ENCODE results near the gene BLOC1S6.

DNA sequence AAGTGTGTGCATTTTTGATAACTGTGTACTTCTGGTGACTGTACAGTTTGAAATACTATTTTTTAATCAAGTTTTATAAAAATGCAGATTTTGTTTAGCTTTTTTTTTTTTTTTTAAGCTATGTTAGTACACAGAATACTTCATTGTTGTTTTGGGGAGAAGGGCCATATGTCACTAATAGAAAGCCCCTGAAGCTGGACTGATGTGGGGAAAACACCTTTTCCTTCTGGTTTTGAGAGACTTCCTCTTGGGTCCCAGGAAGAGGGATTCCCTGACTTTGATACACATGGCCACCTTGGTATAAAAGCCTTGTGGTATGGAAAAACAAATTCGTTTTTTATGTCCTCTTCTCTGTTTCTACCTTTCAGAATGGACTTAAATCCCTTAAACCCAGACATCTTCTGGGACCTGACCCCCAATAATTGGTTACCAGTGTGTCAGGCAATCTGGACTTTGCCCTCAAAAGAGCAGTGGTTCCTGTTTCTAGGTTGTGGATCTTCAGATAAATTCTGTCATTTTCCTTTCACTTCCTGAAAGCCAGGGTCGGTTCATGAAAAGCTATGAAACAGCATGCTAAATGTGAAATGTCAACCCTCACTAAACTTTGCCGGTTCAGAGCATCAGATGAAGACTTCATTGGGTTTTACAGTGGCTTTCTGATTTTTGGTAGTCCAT lies 31.1 kb upstream of the BLOC1S6 start:
- no peak for TF ChIP-seq EZH2phosphoT487 (IDR thresholded peaks at IDR 0.05; ENCODE audit: borderline replicate concordance, low read length)
- TF ChIP-seq, protein P1, sequence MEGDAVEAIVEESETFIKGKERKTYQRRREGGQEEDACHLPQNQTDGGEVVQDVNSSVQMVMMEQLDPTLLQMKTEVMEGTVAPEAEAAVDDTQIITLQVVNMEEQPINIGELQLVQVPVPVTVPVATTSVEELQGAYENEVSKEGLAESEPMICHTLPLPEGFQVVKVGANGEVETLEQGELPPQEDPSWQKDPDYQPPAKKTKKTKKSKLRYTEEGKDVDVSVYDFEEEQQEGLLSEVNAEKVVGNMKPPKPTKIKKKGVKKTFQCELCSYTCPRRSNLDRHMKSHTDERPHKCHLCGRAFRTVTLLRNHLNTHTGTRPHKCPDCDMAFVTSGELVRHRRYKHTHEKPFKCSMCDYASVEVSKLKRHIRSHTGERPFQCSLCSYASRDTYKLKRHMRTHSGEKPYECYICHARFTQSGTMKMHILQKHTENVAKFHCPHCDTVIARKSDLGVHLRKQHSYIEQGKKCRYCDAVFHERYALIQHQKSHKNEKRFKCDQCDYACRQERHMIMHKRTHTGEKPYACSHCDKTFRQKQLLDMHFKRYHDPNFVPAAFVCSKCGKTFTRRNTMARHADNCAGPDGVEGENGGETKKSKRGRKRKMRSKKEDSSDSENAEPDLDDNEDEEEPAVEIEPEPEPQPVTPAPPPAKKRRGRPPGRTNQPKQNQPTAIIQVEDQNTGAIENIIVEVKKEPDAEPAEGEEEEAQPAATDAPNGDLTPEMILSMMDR (IDR thresholded peaks at IDR 0.05; ENCODE audit: low read depth, low read length, poor library complexity, severe bottlenecking) = no peak
